ENCODE results near the gene DHX58.

DHX58 gene

GRCh38 chr17:42129109-42129837, 16.8 kb upstream of the DHX58 start:
- FAIRE-seq: no peak

- FAIRE-seq: no peak
Measured at GRCh38 chr17:42127414-42127813, 14.9 kb upstream of the DHX58 start.

- FAIRE-seq: no peak
Measured at GRCh38 chr17:42126836-42127235, 14.3 kb upstream of the DHX58 start.

GRCh38 chr17:42125565-42125964, 13.1 kb upstream of the DHX58 start:
- no peak for FAIRE-seq

GRCh38 chr17:42124256-42124655, 11.7 kb upstream of the DHX58 start:
- FAIRE-seq: no peak

- FAIRE-seq: no peak
Measured at GRCh38 chr17:42122371-42123303, 10.1 kb upstream of the DHX58 start, which contains the start of gene HSPB9. HSPB9 (plus strand) TSS chr17:42122804; CDS start chr17:42122851, 47 bp downstream.

- FAIRE-seq: no peak
Measured at GRCh38 chr17:42120770-42121769, 8.6 kb upstream of the DHX58 start, which contains the start of gene KAT2A. KAT2A (minus strand) TSS chr17:42121367; CDS start chr17:42121304, 63 bp downstream.

GRCh38 chr17:42120161-42120769, 7.8 kb upstream of the DHX58 start:
- FAIRE-seq: no peak

- no peak for FAIRE-seq
Measured at GRCh38 chr17:42119301-42119700, 6.8 kb upstream of the DHX58 start.

GRCh38 chr17:42118545-42118944, 6.0 kb upstream of the DHX58 start:
- FAIRE-seq: no peak

GRCh38 chr17:42118126-42118510, 5.6 kb upstream of the DHX58 start:
- no peak for FAIRE-seq

GRCh38 chr17:42117397-42118125, 5.0 kb upstream of the DHX58 start:
- FAIRE-seq: no peak

- FAIRE-seq: no peak
Measured at GRCh38 chr17:42116705-42117396, 4.3 kb upstream of the DHX58 start.

- no peak for FAIRE-seq
Measured at GRCh38 chr17:42114118-42114517, 1.6 kb upstream of the DHX58 start.

- FAIRE-seq: no peak
Measured at GRCh38 chr17:42113293-42114069, 967 bp upstream of the DHX58 start.

GRCh38 chr17:42111871-42112551, 503 bp downstream of the DHX58 start:
- no peak for FAIRE-seq

GRCh38 chr17:42111265-42111636, 1.3 kb downstream of the DHX58 start:
- no peak for FAIRE-seq

- FAIRE-seq: no peak
Measured at GRCh38 chr17:42110301-42111264, 1.9 kb downstream of the DHX58 start.
